ENCODE measurements around the gene MAML1. TPM values are rescaled to one million over a fixed set of nuclear protein-coding genes. Genes with fewer than 3 reads are reported as not detected.

Gene MAML1
- total and polyA plus RNA-seq, 2 donors (not counting 1 experiment from before 2014, with no cell fraction given) = 12.0 to 50.6 TPM

- Mint-ChIP-seq H3K9me3 (ENCODE audit: insufficient read depth) (no peaks in the 10 kb centered on the region), H3K4me3 (peak overlapping the region; percentile 89), H3K27me3 (no peaks in the 10 kb centered on the region), H3K4me1 (peaks cover 45% of the 10 kb centered on the region), H3K27ac (peak overlapping the region; percentile 90)
- ATAC-seq (ENCODE audit: low read depth) (no peak), DNase-seq (no peak)
- peak overlapping the region; percentile 61 to 93 (median 74) for H3K4me3 ChIP-seq (ENCODE audit: control extremely low read depth in 1 of 5, extremely low read depth in 1 of 5, insufficient read depth in 1 of 5, low read depth in 2 of 5, low read length in 4 of 5)
- 0% methylated on average over 1 of the region's 2 CpGs for WGBS (ENCODE audit: insufficient coverage)
- no peaks in the 10 kb centered on the region for H3K9me3 ChIP-seq (ENCODE audit: control extremely low read depth in 1 of 3, control insufficient read depth in 2 of 3, insufficient read depth in 1 of 3, low read length in 2 of 3)
- H3K9ac ChIP-seq (ENCODE audit: low read length) = peak overlapping the region; percentile 88
- peaks cover 2 to 19% of the 10 kb centered on the region in 2 experiments for H3K36me3 ChIP-seq (replicated peaks in 1 of 2; ENCODE audit: control extremely low read depth in 1 of 2, control insufficient read depth in 1 of 2, extremely low read depth in 1 of 2, insufficient read depth in 2 of 2, low read length in 1 of 2)
- H2AFZ ChIP-seq (ENCODE audit: insufficient read depth, low read depth, low read length, poor library complexity, severe bottlenecking) = peak overlapping the region; percentile 88
- H4K20me1 ChIP-seq (ENCODE audit: control insufficient read depth, insufficient read depth, low read length, poor library complexity, severe bottlenecking) = peaks cover 44% of the 10 kb centered on the region
- TF ChIP-seq EZH2 (IDR thresholded peaks at IDR 0.05; ENCODE audit: borderline replicate concordance, insufficient read depth, low read depth, low read length, poor library complexity, severe bottlenecking) (no peak), CTCF (IDR thresholded peaks at IDR 0.05) (no peak)
- POLR2A ChIA-PET = no interaction called here
- CTCF ChIA-PET = no interaction called here
- H3K79me2 ChIP-seq (ENCODE audit: control insufficient read depth, insufficient read depth, low read length) = peaks cover 55% of the 10 kb centered on the region
- intact Hi-C loops (cut with micrococcal nuclease) = loop anchor here (2.0 to 5.0 kb wide), 4 partner anchors 29 to 759 kb away; partner anchors contain the start of genes CNOT6, HNRNPH1 and MAPK9
- no peaks in the 10 kb centered on the region for H3K27me3 ChIP-seq (replicated peaks in 1 of 4; ENCODE audit: control extremely low read depth in 1 of 4, control insufficient read depth in 3 of 4, insufficient read depth in 4 of 4, low read length in 3 of 4)
- H3K4me2 ChIP-seq (replicated peaks; ENCODE audit: low read depth, low read length, poor library complexity, severe bottlenecking) = peak overlapping the region; percentile 91
- H3K4me1 ChIP-seq (ENCODE audit: control insufficient read depth in 2 of 2, insufficient read depth in 2 of 2, low read length in 2 of 2) = peaks cover 19 to 23% of the 10 kb centered on the region in 2 donors
- peak overlapping the region; percentile 33 to 89 for H3K27ac ChIP-seq (ENCODE audit: low read length in 2 of 2)
Measured at GRCh38 chr5:179733772-179734126, 1.1 kb downstream of the MAML1 start.

GRCh38 chr5:179734536-179735164 lies 2.0 kb downstream of the MAML1 start:
- H3K4me1 ChIP-seq (ENCODE audit: control insufficient read depth in 2 of 2, insufficient read depth in 2 of 2, low read length in 2 of 2) = peaks cover 19 to 23% of the 10 kb centered on the region in 2 donors

More at GRCh38 chr5:179734536-179735164, 2.0 kb downstream of the MAML1 start:
- TF ChIP-seq CTCF (IDR thresholded peaks at IDR 0.05) (no peak), EZH2 (IDR thresholded peaks at IDR 0.05; ENCODE audit: borderline replicate concordance, insufficient read depth, low read depth, low read length, poor library complexity, severe bottlenecking) (no peak)
- intact Hi-C loops (cut with micrococcal nuclease) = loop anchor here (5.0 kb wide), 2 partner anchors 558 to 758 kb away; partner anchors contain the start of genes CNOT6 and MAPK9
- Histone ChIP-seq H3K27me3 (replicated peaks in 1 of 4; ENCODE audit: control extremely low read depth in 1 of 4, control insufficient read depth in 3 of 4, insufficient read depth in 4 of 4, low read length in 3 of 4) (no peaks in the 10 kb centered on the region), H4K20me1 (ENCODE audit: control insufficient read depth, insufficient read depth, low read length, poor library complexity, severe bottlenecking) (peaks cover 53% of the 10 kb centered on the region), H3K9me3 (ENCODE audit: control extremely low read depth in 1 of 3, control insufficient read depth in 2 of 3, insufficient read depth in 1 of 3, low read length in 2 of 3) (no peaks in the 10 kb centered on the region), H3K4me3 (ENCODE audit: control extremely low read depth in 1 of 5, extremely low read depth in 1 of 5, insufficient read depth in 1 of 5, low read depth in 2 of 5, low read length in 4 of 5) (peak overlapping the region in 1 of 5 experiments; percentile 93), H2AFZ (ENCODE audit: insufficient read depth, low read depth, low read length, poor library complexity, severe bottlenecking) (no peak overlapping the region), H3K79me2 (ENCODE audit: control insufficient read depth, insufficient read depth, low read length) (peaks cover 64% of the 10 kb centered on the region), H3K36me3 (replicated peaks in 1 of 2; ENCODE audit: control extremely low read depth in 1 of 2, control insufficient read depth in 1 of 2, extremely low read depth in 1 of 2, insufficient read depth in 2 of 2, low read length in 1 of 2) (peaks cover 2 to 19% of the 10 kb centered on the region in 2 experiments), H3K27ac (ENCODE audit: low read length in 2 of 2) (peak overlapping the region in 1 of 2 donors; percentile 89), H3K4me2 (replicated peaks; ENCODE audit: low read depth, low read length, poor library complexity, severe bottlenecking) (peak overlapping the region; percentile 91), H3K9ac (ENCODE audit: low read length) (peak overlapping the region; percentile 88)
- ATAC-seq (ENCODE audit: low read depth) = no peak
- ChIA-PET CTCF (interaction anchor here (1.3 kb wide), 1 partner anchor 29 kb away, joined by 5 read pairs; no protein-coding TSS in a partner anchor), POLR2A (no interaction called here)
- Mint-ChIP-seq H3K27ac (peak overlapping the region; percentile 66), H3K9me3 (ENCODE audit: insufficient read depth) (no peaks in the 10 kb centered on the region), H3K4me1 (peaks cover 47% of the 10 kb centered on the region), H3K4me3 (peak overlapping the region; percentile 89), H3K27me3 (no peaks in the 10 kb centered on the region)
- no peak for DNase-seq
- 94% methylated on average over 4 of the region's 12 CpGs for WGBS (ENCODE audit: insufficient coverage)

Data from B cell (primary cell).